Measurements from ENCODE around the gene EIF2B5.
"Not testable (repeated sequence)": the region's sequence is repeated elsewhere in the genome, so short reads cannot be mapped to it uniquely, and the experiment has no call there.

Gene EIF2B5

DNA sequence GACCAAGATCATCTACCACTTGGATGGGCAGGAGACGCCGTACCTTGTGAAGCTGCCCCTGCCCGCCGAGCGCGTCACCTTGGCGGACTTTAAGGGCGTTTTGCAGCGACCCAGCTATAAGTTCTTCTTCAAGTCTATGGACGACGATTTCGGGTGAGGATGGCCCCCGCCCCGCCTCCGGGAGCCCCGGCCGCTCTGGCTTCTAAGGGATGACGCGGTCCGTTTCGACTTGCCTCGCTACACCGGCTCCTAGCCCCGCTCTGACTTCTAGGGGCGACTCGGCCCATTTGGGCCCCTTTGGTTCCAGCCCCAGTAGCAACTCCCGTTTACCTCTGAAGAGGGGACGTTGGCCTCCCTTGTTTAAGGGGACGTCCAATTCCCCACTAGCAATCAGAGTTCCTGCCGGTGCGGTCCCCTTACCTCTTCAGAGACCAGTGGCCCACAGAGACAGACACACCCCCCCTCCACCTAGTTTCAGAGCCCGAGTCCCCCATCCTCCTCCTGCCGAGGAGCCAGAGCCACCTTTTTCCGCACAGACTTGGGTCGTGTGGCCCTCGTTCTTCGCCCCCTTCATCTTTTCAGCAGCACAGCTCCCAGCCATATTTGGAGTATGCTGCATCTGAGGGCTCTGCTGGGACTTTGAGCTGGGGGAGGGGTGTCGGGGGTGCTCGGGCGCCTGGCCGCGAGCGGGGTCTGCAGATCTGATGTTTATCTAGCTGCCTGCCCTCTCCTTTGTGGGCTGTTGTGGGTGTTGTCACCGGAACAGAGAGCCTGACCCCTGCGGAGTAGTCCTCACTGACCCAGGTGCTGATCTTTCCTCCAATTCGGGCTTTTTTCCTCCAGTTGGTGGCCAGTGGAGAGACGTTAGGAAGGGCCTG lies 20.7 kb downstream of the EIF2B5 start:
- TF ChIP-seq, protein P1, sequence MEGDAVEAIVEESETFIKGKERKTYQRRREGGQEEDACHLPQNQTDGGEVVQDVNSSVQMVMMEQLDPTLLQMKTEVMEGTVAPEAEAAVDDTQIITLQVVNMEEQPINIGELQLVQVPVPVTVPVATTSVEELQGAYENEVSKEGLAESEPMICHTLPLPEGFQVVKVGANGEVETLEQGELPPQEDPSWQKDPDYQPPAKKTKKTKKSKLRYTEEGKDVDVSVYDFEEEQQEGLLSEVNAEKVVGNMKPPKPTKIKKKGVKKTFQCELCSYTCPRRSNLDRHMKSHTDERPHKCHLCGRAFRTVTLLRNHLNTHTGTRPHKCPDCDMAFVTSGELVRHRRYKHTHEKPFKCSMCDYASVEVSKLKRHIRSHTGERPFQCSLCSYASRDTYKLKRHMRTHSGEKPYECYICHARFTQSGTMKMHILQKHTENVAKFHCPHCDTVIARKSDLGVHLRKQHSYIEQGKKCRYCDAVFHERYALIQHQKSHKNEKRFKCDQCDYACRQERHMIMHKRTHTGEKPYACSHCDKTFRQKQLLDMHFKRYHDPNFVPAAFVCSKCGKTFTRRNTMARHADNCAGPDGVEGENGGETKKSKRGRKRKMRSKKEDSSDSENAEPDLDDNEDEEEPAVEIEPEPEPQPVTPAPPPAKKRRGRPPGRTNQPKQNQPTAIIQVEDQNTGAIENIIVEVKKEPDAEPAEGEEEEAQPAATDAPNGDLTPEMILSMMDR (conservative IDR thresholded peaks at IDR 0.05; ENCODE audit: low read length) = no peak
- H3K4me3 ChIP-seq (ENCODE audit: low read length) = peak overlapping the region; percentile 96
- peak; percentile 28 for DNase-seq (ENCODE audit: low read depth)

DNA sequence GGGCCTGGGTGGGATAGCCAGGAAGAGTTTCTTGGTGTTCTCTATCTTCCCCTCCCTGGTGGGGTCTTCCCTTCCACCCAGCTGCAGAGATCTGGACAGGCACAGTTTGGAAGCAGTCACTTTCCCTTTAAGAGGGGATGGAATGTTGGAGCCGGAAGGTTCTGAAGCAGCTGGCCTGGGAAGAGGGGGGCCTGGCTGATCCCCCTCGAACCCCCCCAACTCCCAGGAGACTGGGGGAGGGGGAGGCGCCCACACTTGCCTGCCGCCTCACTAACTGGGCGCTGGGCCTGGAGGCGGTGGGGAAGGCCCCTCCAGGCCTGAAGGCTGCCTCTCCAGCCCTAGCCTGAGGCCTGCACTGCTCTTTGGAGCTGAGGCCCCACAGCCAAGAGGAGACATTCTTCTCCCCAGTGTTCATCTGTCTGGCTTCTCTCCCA lies 21.4 kb downstream of the EIF2B5 start:
- TF ChIP-seq, protein P1 (conservative IDR thresholded peaks at IDR 0.05; ENCODE audit: low read length) = no peak
- peak; percentile 70 for DNase-seq (ENCODE audit: low read depth)
- peak overlapping the region; percentile 96 for H3K4me3 ChIP-seq (ENCODE audit: low read length)

DNA sequence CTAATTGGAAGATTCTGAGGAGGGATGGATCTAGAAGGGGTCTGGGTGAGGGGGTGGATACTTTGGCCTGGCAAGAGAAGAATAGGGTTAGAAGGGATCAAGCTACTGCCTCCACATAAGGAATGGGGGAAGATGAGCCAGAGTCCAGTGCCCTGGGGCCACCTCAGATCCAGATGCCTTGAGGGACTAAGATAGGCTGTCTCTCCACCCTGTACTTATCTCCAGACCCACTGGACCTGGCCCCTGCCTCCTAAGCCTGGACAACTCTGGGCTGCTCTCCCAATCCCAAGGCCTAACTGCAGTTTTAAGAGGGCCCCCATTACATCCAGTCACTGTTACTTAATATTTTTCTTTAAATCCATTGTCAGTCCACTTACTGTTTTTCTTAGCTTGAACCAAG lies 22.0 kb downstream of the EIF2B5 start:
- DNase-seq (ENCODE audit: low read depth) = no peak
- TF ChIP-seq, protein P1 (conservative IDR thresholded peaks at IDR 0.05; ENCODE audit: low read length) = no peak
- H3K4me3 ChIP-seq (ENCODE audit: low read length) = peak overlapping the region; percentile 96

DNA sequence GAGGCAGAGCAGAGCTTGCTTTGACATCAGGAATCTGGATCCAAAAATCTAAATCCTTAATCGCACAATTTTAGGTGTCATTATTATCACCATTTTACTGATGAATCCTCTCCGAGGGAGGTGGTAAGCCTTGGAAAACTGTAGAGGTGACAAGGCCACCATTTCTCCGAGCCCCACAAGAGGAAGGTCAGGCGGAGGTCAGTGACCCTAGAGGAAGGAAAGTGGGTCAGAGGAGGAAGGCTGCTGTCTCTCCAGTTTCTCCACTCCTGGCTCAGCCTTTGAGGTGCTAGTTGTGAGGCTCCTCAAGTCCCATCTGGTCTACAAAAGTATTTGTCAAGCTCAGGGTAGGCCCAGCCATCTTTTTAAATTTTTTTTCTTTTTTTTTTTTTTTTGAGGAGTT lies 23.2 kb downstream of the EIF2B5 start:
- TF ChIP-seq, protein P1 (conservative IDR thresholded peaks at IDR 0.05; ENCODE audit: low read length) = no peak
- DNase-seq (ENCODE audit: low read depth) = no peak
- no peak overlapping the region; the same call in 1 of the 2 replicates for H3K4me3 ChIP-seq (ENCODE audit: low read length)

DNA sequence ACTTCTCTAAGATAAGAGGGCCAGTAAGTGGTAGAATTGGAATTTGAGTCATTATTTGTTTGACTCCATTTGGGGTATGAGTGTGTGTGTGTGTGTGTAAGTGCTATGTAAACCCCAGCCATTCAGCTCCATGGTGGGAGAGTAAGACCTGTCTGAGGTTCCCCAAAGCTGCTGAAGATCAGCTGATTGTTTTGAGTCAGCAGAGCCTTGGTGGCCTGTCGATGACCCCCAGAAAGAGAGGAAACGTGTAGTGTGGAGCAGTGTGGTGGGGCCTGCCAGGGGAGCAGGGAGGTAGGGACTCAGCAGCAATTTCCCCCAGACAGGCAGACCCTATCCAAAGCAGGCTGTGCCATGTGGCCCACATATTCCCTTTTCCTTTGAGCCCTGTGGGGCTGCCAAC lies 25.3 kb downstream of the EIF2B5 start:
- TF ChIP-seq, protein P1 (conservative IDR thresholded peaks at IDR 0.05; ENCODE audit: low read length) = no peak
- H3K4me3 ChIP-seq (ENCODE audit: low read length) = peak overlapping the region; percentile 24
- DNase-seq (ENCODE audit: low read depth) = peak; percentile 60

DNA sequence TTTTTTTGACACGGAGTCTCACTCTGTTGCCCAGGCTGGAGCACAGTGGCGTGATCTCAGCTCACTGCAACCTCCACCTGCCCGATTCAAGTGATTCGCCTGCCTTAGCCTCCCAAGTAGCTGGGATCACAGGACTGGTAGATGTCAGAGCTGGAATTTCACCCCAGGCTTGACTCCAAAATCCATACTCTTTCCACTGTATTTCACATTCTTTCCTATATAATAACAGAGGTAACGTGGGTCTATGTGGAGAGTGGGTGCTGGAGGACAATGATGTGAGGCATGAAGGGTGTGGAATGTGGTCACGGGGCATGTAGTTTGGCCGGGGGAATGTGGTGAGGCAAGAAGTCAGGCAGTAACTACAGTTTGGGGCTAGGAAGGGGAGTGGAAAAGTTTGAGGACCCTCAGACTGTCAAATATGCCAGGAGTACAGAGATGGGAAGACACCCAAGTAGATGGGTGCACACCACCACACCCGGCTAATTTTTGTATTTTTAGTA lies 27.5 kb downstream of the EIF2B5 start:
- not testable (repeated sequence) for H3K4me3 ChIP-seq (ENCODE audit: low read length)
- DNase-seq (ENCODE audit: low read depth) = peak; percentile 61

DNA sequence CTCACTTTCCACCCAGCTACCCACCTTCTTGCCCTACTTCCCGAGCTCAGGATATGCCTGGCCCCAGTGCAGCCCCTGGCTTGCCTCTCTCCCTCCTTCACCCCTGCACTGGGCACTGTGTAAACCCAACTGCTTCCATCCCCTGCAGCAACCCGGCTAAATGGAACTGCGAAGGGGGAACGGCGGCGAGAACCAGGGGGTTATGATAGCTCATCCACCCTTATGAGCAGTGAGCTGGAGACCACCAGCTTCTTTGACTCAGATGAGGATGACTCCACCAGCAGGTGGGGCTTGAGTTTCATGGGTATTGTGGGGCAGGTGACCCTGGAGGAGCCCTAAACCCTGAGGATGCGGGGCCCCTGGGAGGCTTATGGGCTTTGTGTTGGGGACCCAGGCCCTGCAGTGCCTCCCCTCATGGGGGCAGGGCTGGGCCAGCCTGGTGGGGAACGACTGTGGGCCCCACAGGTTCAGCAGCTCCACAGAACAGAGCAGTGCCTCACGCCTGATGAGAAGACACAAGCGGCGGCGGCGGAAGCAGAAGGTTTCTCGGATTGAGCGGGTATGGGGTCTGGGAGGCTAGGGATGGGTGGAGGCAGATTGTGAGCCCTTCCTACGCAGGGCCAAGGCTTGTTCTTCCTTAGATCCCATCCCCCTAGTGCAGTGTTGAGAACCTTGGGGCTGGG lies 29.6 kb downstream of the EIF2B5 start:
- TF ChIP-seq, protein P1 (conservative IDR thresholded peaks at IDR 0.05; ENCODE audit: low read length) = no peak
- no peak for DNase-seq (ENCODE audit: low read depth)
- no peak overlapping the region for H3K4me3 ChIP-seq (ENCODE audit: low read length)

Data from AG10803 (cell line).